GM21447 (cell line): ENCODE measurements around the gene RAD23A.

Source experiments
- ATAC-seq: cut with Tn5 transposase; IDR thresholded peaks from one replicate; pipeline ENCODE4 v1.9.1; 2021; ENCODE audit not compliant: unreplicated experiment

Gene RAD23A

DNA sequence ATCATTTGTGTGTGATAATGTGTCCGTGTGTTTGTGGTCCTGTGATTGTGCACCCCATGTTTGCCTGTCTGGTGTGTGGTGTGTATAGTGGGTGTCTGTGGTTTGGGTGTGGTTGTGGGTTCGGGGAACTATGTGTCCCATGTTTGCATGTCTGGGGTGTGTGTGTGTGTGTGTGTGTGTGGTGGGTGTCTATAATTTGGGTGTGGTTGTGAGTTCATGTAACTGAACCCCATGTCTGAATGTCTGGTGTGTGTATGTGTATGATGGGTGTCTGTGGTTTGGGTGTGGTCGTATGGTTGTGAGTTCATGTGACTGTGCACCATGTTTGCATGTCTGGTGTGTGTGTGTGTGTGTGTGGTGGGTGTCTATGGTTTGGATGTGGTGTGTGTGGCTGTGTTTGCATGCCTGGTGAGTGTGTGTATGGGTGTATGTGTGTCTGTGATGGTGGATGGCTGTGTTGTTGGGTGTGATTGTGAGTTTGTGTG, 38.5 kb downstream of the RAD23A start:
- ATAC-seq, result no peak

DNA sequence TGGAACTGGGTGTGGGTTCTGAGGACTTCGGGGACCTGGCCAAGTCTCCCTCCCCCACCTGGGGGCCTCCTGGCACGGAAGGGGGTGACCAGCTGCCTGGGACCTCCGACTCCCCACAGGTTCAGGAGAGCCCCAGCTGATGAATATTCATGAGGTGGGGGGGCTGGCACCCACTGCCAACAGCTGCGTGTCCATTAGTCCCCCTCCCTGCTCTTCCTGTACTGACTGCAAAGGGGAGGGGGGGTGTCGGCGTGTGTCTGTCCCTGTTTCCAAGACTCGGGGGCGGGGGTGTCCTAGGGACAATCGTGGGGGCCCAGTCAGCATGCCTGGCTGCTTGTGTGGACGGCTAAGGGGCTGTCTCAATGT, 39.0 kb downstream of the RAD23A start:
- no peak for ATAC-seq

DNA sequence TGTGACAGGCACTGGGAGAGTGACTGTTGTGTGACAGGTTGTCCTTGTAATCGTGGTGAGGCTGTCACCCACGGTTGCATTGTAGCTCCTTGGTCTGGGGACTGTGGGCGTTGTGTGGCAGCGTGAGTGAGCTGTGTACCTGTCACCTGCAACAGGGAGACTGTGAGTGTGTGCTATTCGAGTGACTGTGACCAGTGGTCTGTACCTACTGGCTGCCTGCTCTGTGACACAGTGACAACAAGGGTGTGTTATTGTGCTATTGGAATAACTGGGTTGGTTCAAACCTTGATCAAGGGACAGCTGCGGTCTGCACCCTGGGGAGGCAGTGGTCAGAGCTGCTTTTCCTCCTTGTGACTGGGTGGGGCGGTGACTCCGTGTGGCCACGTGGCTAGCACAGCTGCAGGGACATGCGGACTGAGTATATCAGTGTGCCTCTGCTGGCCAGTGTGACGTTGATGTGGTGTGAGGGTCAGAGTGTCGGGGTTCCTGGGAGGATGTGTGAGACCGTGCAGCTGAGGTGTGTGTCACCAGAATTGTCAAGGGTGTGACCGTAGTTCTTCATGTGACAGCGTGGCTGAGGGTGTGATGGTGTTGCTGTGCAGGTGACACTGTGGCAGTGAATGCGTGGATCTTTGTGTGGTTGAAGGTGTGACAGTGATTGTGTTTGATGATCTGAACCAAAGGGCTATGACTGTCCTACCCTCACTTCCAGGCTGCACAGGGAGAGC, 39.6 kb downstream of the RAD23A start:
- ATAC-seq, result no peak

DNA sequence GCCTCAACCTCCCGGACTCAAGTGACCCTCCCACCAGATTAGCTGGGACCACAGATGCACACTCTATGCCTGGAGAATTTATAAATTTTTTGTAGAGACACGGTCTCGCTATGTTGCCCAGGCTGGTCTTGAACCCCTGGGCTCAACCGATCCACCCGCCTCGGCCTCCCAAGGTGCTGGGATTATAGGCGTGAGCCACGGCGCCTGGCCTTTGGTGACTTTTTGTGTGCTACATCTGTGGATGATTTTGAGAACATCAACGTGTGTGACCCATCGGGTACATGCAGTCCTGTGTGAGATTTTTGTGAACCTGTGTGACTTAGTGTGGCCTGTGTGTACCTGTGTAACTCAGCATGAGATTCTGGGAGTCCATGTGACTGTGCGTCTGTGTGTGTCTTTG, 41.1 kb downstream of the RAD23A start:
- no peak for ATAC-seq

DNA sequence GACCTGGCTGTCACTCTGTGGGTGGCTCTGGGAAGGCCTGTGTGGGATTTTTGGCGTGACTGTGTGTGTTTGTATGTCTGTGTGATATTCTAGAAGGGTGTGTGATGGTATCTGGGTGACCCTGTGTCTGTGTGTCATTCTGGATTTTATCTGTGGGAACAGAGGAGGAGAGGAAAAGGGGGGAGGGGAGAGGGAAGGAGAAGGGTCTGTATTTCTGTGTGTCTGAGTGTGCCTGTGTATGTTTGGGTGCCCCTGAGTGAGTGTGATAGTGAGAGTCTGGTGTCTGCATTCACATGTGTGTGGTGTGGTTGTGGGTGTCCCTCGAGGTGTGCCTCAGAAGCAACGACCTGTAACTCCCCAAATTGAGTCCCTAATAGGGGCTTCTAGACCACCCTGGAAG, 41.5 kb downstream of the RAD23A start:
- ATAC-seq, result no peak

DNA sequence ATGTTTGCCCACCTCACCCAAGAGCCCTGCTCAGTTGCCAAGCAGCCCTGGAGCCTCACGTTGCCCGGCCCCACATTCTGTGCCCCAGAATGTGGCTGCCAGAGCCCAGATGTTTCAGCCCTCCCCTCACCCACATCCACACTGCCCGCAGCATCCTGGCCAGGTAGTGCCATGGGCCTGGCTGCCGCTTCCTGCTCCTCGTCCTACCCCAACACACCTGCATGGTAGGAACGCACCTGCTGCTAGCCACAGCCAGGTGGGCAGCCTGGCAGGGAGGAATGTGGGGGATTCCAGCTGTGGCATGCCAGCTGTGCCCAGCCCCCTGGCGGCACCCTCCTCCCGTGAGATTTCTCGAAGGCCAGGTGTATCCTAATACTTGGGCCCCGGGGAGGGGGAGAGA, 42.1 kb downstream of the RAD23A start:
- no peak for ATAC-seq

DNA sequence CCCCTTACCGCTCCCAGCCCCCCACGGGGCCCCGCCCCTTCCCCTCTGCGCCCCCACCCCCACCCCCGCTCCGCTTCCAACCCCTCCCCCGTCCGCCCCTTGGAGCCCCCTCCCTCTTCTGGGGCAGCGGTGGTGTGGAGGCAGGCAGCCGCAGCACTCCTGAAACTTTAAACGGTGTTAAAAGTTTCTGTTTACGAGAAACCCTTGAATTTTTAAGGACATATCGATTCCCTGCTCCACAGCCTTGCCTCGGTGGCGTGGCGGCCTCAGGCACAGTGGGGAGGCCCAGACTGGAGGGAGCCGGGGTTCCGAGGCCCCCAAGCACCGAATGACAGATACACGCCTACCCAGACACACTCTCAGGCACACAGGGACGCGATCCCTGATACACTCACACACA, 44.8 kb downstream of the RAD23A start:
- ATAC-seq, result no peak

DNA sequence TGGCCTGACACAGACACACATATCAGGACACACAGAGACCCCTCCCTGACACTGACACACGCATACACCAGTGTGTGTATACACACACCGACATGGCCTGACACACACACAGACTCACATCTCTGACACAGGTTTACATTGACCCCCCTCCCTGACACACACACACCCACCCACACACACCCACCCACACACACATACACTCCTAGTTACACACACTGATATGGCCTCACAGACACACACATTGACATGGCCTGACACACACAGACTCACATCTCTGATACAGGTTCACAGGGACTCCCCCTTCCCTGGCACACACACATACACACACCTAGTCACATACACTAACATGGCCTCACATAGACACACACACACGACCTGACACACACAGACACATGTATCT, 45.2 kb downstream of the RAD23A start:
- no peak for ATAC-seq

DNA sequence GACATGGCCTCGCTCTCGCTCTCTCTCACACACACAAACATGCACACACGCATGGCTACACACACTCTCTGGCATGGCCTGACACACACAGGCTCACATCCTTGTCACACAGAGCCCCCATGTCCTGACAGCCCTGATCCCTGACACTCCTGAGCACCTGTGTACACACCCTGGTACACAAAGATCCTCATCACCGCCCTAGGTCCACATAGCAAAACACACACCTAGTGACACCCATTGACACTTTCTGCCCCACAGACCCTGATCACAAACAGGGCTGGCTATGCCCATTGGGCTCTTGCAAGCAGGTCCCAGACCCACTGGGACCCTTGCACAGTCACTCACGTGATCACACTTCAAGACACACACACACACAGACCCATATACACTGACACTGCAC, 45.6 kb downstream of the RAD23A start:
- no peak for ATAC-seq

DNA sequence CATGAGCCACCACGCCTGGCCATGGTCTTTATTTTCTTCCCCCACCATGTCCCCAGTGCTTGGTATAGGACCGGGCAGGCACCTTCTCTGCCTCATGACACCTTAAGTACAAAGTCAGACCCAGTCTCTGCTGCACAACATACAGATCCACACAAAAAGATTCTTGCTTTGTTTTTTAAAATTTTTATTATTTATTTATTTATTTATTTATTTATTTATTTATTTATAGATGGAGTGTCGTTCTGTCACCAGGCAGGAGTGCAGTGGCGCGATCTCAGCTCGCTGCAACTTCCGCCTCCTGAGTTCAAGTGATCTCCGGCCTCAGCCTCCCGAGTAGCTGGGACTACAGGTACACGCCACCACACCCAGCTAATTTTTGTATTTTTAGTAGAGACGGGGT, 47.1 kb downstream of the RAD23A start:
- ATAC-seq, result no peak

DNA sequence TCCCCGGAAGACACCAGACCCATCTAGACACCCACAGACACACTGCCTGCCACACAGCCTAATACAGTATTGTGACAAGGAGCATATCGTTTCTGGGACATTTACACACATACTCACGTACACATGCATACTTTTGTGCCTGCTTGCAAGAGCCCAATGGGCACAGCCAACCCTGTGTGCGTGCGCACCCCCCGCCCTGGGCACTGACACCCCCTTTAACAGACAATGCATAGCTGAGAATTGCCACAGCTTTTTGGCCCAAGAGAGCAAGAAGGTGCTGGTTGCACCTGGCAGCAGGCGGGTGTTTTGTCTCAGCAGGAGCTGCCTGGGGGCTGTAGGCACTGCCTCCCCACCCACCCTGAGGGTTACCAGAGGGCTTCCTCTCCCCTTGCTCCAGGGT, 47.9 kb downstream of the RAD23A start:
- ATAC-seq, result no peak

DNA sequence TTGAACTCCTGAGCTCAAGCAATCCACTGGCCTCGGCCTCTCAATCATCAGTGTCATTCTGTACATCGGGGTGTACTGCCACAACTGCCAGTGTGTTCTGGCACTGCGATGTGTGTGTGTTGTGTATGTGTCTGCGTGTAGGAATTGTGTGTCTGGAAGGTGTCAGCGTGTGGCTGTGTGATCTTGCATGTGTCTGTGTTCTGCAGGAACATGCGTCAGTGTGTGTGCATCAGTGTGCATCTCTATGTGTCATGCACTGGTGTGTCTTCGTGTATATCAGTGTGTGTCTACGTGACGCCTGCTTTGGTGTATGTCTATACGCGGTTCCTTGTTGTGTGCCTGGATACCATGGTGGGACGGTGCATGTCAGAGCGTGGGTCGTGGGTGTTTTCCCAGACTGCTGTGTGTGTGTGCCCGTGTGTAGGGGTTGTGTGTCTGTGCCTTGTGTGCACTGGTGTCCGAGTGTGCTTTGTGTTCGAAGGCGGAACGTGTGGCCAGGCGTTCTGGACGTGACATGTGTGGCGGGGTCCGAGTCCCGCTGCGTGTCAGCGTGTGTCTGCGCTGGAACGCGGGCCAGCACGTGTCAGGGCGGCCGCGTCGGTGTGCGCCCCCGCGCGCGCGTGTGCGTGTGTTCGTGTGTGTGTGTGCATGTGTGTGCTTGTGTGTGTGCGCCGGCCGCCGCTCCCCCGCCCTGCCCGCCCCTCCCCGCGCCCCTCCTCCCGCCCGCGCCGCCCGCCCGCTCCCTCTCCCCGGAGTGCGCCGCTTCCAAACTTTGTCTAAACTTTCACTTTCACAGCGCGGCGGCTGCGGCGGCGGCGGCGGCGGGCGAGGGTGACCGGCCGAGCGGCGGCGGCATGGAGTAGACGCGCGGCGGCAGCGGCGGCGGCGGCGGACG, 49.3 kb downstream of the RAD23A start, which contains the start of gene NFIX:
Gene NFIX (plus strand): TSS at position 775 of the 895 bp plus-strand sequence. CDS start 363 bp downstream, outside the sequence.
- no peak for ATAC-seq

DNA sequence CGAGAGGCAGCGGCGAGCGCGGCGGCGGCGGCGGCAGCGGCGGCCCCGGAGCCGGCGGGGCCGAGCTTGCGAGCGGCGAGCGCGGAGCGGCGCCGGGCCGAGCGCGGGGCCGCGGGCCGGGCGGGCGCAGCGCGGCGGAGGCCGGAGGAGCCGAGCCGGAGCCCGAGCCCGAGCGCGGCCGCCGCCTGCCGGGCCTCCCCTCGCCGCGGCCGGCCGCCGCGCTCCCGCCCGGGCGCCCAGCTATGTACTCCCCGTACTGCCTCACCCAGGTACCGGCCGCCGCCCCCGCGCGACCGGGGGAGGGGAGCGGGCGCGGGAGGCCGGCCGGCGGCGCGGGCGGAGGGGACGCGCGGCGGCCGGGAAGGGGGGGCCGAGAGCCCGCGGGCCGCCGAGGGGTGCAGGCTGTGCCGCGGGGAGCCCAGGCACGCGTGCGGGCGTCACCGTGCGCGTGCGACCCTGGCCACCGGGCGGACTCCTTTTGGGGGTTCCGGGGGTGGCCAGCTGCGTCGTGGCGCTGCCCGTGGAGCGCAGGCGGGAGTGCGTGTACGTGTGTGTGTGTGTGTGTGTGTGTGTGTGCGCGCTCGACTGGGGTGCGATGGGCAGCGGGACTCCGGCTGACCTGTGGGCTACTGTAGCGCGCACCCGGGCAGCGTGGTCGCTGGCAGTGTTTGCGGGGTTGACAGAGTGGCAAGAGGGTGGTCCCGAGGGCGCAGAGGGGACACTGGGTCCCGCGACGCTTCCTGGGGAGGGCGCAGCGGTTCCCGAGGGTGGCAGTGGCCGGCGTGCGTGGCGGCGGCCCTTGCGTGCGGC, 50.1 kb downstream of the RAD23A start:
- ATAC-seq, result no peak

DNA sequence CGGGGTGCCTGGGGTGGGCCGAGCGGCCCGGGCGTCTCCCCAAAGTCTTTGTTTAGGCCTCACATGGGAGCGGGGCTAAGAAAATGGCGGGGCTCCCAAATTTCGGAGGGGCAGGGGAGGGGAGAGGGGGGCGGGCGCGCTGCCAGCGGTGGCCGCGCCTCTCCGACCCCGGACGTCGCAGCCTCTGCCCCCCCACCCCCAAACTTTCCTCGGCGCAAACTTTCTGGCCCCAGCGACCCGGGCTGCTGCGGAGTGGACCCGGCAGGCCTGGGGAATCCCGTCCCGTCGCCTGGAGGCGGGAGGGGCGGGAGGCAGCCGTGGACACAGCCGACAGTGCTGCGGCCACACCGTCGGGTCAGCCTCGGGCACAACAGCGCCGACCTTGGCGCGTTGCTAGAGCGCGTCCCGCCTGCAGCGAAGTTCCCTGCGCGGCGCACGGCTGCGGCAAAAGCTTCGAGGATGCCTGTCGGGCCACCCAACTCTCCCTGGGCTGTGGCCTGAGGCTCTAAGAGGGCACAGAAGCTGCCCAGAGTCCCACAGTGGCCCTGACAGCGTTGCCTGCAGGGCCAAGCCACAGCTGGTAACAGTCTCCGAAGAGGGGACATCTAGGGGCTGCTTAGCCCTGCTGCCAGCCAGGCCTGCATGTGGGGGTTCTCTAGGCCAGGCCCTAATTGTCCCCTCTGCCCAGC, 50.9 kb downstream of the RAD23A start:
- no peak for ATAC-seq

DNA sequence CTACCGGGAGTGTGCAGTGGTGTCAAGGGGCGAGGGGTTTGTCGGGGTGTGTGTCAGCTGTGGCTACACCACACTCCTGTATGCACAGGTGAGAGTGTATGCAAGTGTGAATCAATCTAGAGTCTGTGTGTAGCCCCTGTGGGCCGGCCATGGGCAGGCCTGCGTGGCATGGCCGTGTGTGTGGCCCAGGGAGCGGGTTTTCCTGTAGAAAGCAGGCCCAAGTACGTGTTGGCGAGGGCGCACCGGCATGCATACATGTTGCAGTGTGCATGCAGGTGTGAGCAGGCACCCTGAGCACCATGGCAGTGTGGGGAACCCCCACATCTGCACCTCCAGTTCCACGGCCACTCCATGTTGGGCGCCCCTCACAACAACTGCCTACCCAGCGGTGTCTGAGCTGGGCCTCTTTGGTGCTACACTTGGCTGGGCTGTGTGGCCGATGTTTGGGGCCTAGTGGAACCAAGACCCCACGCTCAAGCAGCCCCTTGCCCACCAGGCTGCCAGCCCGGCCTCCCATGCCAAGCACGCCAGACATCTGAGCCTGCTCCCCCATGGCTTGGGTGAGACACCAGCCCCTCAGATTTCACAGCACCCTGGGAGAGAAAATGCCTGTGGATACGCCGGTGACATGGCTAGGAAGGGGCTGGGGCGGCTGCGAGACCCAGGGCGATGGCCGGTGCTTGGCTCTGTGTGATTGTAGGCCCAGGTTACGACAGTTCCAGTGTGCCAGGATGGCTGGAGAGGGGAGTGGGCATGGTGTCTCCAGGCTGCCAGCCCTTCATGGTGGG, 51.7 kb downstream of the RAD23A start:
- no peak for ATAC-seq

DNA sequence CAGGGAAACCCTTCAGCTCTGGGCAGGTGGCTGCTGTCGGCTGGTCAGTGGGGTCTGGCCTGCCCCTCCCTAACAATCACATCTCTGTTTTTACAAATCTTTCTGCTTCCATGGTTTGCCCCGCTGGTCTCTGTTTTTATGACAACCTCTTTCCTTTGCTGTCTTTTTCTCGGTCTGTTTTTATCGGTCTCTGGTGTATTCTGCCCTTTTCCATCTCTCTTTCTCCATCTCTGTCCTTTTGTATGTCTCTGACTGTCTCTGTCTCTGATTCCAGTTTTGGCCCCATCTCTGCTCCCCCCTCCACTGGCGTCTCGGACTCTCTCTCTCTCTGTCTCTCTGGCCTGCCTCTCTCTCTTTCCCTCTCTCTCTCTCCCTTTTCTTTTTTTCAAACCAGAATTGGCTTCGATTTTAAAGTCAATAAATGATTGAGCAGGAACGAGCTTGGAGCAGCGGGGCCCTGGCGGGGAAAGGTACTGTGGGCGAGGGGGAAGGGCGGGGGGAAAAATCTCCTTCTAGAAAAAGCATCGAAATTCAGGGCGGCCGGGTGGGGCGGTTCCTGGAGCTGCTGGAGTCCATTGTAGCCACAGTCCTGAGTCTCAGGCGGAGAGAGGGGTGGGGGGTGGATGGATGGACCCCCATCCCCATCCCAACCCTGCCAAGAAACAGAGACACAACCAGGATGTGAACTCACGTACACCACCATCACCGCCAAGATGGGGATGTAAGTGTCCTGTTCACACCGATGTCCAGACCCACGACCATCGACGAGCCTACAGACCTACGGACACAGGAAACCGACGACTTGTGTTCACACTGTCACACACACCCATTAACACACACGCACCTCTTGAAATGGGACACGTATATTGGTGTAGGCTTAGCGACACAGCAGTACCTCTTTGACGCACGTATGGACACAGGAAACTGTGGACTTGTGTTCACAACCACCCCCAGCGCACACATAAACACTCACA, 52.6 kb downstream of the RAD23A start:
- ATAC-seq, result no peak

DNA sequence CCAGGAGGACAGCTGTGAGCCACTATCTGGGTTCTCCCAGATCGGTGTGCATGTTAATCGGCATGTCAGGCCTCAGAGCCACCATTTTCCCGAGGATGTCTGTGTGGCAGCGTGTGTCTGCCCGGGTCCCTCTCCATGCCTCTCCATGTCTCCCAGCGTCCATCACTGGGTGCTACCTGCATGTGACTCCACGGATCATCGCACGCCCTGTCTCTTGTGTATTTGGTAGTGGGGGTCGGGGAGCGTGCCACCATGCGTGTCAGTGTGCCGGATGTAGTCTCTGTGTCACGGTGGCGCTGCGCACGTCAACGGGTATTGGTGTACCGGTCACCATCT, 55.5 kb downstream of the RAD23A start:
- no peak for ATAC-seq

DNA sequence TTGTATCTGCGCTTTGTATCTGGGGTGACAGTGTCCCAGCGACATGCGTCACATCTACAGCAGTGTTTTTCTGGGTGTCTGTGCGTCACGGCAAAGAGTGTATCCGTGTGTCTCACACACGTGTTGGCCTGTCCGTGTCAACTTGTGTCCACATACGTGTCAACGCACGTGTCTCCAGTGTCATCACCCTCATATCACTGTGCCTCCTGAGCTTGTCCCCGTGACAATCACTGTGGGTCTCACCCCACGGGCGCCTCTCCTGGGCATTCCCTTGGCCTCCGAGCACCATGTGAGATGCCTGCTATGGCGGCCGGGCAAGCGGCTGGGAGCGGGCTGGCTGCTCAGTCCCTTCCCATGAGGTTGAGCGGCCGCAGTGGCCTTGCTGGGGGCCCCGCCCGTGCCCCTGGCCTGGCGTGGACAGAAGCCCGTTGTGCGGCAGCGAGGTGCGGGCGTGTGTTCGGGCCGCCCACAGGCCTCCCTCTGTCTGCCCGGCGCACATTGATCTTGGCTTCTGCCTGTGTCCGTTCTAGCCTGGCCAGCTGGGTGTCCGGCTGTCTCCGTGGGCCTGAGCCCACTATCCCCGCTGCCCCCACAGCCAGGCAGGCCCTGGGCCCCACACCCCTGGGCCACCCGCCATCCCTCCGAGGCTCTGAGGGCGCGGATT, 56.0 kb downstream of the RAD23A start:
- ATAC-seq, result no peak
